Gastrocnemius medialis (tissue), 4 donors: ENCODE measurements around the gene ZNF280A. TPM values are rescaled to one million over a fixed set of nuclear protein-coding genes. Genes with fewer than 3 reads are reported as not detected.
"Not testable (repeated sequence)": the region's sequence is repeated elsewhere in the genome, so short reads cannot be mapped to it uniquely, and the experiment has no call there.

ENCODE experiments used
- ATAC-seq, 2 donors: fragments of 150-250 bp; one replicate each; pipeline ENCODE4 v1.9.1; 2016
- DNase-seq, 2 donors: peaks; one replicate each; pipeline ENCODE4 v3.0.0-alpha.2; 2019
- H3K27ac ChIP-seq, 4 donors: fragments of 200-600 bp; sonication (generic); 1 replicate in 1 of 4; 2 replicates in 3 of 4; pipeline ENCODE4 v1.5.1; 2016 to 2018; ENCODE audit warnings: mild to moderate bottlenecking in 2 of 4, moderate library complexity in 1 of 4
- H3K27me3 ChIP-seq, 3 donors: fragments of 200-600 bp; sonication (generic) in 2 of 3; 1 replicate in 1 of 3; 2 replicates in 2 of 3; pipeline versions ENCODE4 v1.5.1 to v1.6.0; 2016 to 2019; ENCODE audit warnings: mild to moderate bottlenecking in 1 of 3, moderate library complexity in 1 of 3
- H3K36me3 ChIP-seq, 2 donors: fragments of 200-600 bp; sonication (generic) in 1 of 2; one replicate each; pipeline ENCODE4 v1.5.1; 2017 to 2018
- H3K4me1 ChIP-seq, 2 donors: fragments of 200-600 bp; sonication (generic) in 1 of 2; one replicate each; pipeline ENCODE4 v1.5.1; 2016 to 2017; ENCODE audit warnings: mild to moderate bottlenecking in 2 of 2
- H3K4me3 ChIP-seq, 4 donors: fragments of 200-600 bp; sonication (generic) in 3 of 4; 1 replicate in 1 of 4; 2 replicates in 3 of 4; pipeline ENCODE4 v1.5.1; 2016 to 2019; ENCODE audit warnings: mild to moderate bottlenecking in 2 of 4
- H3K9me3 ChIP-seq, 3 donors: fragments of 200-600 bp; sonication (generic) in 2 of 3; 1 replicate in 1 of 3; 2 replicates in 2 of 3; pipeline ENCODE4 v1.5.1; 2016 to 2019
- POLR2A ChIP-seq, 2 donors: fragments of 450-650 bp; IDR thresholded peaks; one replicate each; pipeline ENCODE4 v1.6.1; 2017; ENCODE audit warnings: antibody characterized with exemption in 2 of 2, mild to moderate bottlenecking in 2 of 2, moderate library complexity in 2 of 2
- in situ Hi-C, 4 donors: fragments of 200-750 bp; cut with MboI; loops; one replicate each; pipeline versions ENCODE4 v1.15.0 to v1.8.0; 2017; ENCODE audit warnings: low sequenced_read_pairs in 4 of 4
- intact Hi-C: fragments of 100-400 bp; cut with DNase I; formaldehyde crosslinking; loops from one replicate; pipeline ENCODE4 v1.15.1; 2023; ENCODE audit warnings: low total_unique reads
- total RNA-seq, 4 donors: library from RNA; depleted of rRNA; stranded (reverse); fragments of >200 nt; gene quantifications; one replicate each; pipeline versions ENCODE4 v1.1.0 to v1.2.3, GENCODE V29; 2016
- TF ChIP-seq, protein P1 (sequence below), 5 experiments: fragments of 450-650 bp in 3 of 5; fragments of 200-600 bp in 2 of 5; sonication (generic) in 2 of 5; IDR thresholded peaks in 4 of 5; conservative IDR thresholded peaks in 1 of 5; 1 replicate in 4 of 5; 2 replicates in 1 of 5; pipeline ENCODE4 v1.5.1; 2016 to 2019; ENCODE audit warnings: antibody characterized with exemption in 5 of 5, mild to moderate bottlenecking in 3 of 5, moderate library complexity in 3 of 5

Gene ZNF280A
- total RNA-seq, 4 donors from 2014 or later = not detected

DNA sequence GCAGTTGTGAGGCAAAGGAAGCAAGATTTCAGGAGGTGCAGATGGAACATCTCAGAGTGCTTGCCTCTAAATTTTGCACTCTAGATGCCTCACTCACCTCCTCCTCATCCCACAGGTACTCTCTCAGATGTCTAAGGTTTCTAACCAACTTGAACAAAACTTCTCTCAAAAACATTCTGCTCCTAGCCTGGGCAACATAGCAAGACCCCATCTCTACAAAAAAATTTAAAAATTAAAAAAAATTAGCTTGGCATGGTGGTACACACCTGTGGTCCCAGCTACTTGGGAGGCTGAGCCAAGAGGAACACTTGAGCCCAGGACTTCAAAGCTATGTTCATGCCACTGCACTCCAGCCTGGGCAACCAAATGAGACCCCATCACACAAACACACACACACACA lies 4.2 kb downstream of the ZNF280A start:
- no peaks in the 10 kb centered on the region for H3K36me3 ChIP-seq
- TF ChIP-seq, protein P1, sequence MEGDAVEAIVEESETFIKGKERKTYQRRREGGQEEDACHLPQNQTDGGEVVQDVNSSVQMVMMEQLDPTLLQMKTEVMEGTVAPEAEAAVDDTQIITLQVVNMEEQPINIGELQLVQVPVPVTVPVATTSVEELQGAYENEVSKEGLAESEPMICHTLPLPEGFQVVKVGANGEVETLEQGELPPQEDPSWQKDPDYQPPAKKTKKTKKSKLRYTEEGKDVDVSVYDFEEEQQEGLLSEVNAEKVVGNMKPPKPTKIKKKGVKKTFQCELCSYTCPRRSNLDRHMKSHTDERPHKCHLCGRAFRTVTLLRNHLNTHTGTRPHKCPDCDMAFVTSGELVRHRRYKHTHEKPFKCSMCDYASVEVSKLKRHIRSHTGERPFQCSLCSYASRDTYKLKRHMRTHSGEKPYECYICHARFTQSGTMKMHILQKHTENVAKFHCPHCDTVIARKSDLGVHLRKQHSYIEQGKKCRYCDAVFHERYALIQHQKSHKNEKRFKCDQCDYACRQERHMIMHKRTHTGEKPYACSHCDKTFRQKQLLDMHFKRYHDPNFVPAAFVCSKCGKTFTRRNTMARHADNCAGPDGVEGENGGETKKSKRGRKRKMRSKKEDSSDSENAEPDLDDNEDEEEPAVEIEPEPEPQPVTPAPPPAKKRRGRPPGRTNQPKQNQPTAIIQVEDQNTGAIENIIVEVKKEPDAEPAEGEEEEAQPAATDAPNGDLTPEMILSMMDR (IDR thresholded peaks at IDR 0.05 in 4 of 5, conservative IDR thresholded peaks at IDR 0.05 in 1 of 5) = no peak
- no peak for TF ChIP-seq POLR2A (IDR thresholded peaks at IDR 0.05)
- no peak overlapping the region for H3K27ac ChIP-seq
- DNase-seq (no peak), ATAC-seq (no peak)
- intact Hi-C loops (no loop called here), in situ Hi-C loops (no loop called here)
- no peaks in the 10 kb centered on the region for H3K9me3 ChIP-seq
- H3K4me3 ChIP-seq = no peak overlapping the region
- H3K27me3 ChIP-seq = peaks cover 0 to 9% (median 8%) of the 10 kb centered on the region in 3 donors
- H3K4me1 ChIP-seq = no peaks in the 10 kb centered on the region

DNA sequence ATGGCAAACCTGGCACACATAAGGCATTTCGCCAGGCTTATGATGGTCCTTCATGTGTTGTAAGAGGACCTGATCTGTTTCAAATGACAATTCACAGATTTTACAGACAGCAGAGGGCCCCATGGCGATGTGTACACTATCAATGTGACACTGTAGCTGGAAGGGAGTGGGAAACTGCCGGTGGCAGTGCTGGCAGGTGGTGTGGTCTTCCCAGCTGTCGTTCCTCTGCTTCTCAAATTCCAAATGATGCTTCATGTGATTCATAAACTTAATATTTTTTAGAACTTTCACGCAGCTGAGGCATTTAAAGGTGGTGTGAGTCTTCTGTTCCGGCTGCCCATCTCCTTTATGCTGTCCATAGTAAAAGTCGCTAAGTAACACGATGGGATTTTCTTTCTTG lies 5.6 kb downstream of the ZNF280A start:
- H3K9me3 ChIP-seq, DNase-seq, H3K36me3 ChIP-seq, H3K4me3 ChIP-seq, H3K4me1 ChIP-seq, in situ Hi-C loops, H3K27ac ChIP-seq, ATAC-seq, intact Hi-C loops: not testable (repeated sequence)
- H3K27me3 ChIP-seq = peaks cover 0 to 10% (median 9%) of the 10 kb centered on the region in 3 donors

DNA sequence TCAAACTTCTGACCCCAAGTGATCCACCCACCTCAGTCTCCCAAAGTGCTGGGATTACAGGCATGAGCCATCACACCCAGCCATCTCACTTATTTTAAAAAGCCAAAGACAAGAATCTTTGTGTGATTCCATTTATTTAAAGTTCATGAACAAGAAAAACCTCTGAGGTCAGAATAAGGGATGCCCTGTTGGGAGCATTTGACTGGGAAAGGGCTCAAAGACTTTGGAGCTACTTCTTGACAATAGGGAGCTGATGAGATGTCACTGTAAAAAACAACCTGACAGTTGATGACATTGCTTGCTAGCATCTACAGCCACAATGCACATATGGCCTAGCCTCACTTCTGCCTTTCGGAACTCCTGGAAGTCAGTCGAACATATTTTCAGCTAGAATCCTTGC lies 6.5 kb downstream of the ZNF280A start:
- intact Hi-C loops (no loop called here), in situ Hi-C loops (no loop called here)
- no peak for TF ChIP-seq POLR2A (IDR thresholded peaks at IDR 0.05)
- TF ChIP-seq, protein P1 (IDR thresholded peaks at IDR 0.05 in 4 of 5, conservative IDR thresholded peaks at IDR 0.05 in 1 of 5) = no peak
- Histone ChIP-seq H3K27ac (no peak overlapping the region), H3K9me3 (no peaks in the 10 kb centered on the region), H3K27me3 (peaks cover 0 to 16% (median 9%) of the 10 kb centered on the region in 3 donors), H3K4me1 (no peaks in the 10 kb centered on the region), H3K36me3 (no peaks in the 10 kb centered on the region), H3K4me3 (no peak overlapping the region)
- ATAC-seq = no peak
- no peak for DNase-seq

DNA sequence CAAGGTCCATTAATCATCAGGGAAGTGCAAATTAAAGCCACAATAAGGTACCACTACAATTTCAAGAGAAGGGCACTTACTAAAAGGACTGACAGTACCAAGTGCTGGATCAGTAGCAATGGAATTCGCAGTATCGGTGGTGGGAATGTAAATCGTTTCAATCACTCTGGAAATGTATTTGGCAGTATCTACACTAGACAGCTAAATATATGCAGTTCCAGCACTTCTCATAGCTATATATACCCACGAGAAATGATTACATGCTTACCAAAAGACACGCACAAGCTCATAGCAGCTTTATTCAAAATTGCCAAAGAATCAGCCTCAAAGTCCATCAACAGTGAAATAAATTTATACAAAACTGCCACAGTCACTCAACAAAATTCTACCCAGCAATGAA lies 7.1 kb downstream of the ZNF280A start:
- in situ Hi-C loops (no loop called here), intact Hi-C loops (no loop called here)
- H3K27ac ChIP-seq = no peak overlapping the region
- H3K4me3 ChIP-seq = no peak overlapping the region
- H3K36me3 ChIP-seq = no peaks in the 10 kb centered on the region
- H3K4me1 ChIP-seq = no peaks in the 10 kb centered on the region
- DNase-seq (no peak), ATAC-seq (no peak)
- TF ChIP-seq, protein P1 (IDR thresholded peaks at IDR 0.05 in 4 of 5, conservative IDR thresholded peaks at IDR 0.05 in 1 of 5) = no peak
- TF ChIP-seq POLR2A (IDR thresholded peaks at IDR 0.05) = no peak
- H3K27me3 ChIP-seq = peaks cover 0 to 21% (median 9%) of the 10 kb centered on the region in 3 donors
- no peaks in the 10 kb centered on the region for H3K9me3 ChIP-seq

DNA sequence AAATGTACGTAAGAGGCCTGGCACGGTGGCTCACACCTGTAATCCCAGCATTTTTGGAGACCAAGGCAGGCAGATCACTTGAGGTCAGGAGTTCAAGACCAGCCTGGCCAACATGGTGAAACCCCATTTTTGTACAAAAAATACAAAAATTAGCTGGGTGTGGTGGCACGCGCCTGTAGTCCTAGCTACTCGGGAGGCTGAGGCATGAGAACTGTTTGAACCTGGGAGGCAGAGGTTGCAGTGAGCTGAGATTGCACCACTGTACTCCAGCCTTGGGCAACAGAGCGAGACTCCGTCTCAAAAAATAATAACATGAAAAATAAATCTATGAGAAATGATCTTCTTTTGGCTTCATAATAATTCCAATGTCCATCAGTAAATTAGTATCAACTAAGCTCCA lies 9.2 kb downstream of the ZNF280A start:
- ATAC-seq, intact Hi-C loops, DNase-seq, H3K4me3 ChIP-seq, H3K9me3 ChIP-seq, H3K36me3 ChIP-seq, H3K4me1 ChIP-seq, H3K27ac ChIP-seq, in situ Hi-C loops: not testable (repeated sequence)
- H3K27me3 ChIP-seq = peaks cover 0 to 31% (median 9%) of the 10 kb centered on the region in 3 donors

DNA sequence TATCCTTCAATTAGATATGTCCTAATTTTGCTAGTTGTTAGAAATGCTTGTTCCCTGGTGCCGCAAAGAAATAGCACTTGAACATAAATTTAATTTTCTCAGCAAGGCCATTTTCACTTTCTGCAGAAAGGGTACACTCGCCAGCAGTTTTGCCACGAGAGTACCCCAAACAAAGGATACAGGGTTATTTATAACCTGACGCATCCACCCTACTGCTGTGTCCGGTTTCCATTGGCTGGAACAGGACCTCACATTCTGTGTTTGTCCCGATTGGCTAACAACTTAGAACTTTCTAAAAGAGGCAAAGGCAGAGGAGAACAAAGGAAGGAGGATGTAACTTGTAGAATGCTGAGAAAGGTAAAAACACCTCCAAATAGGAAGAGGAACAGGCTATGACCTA lies 10.2 kb downstream of the ZNF280A start:
- H3K36me3 ChIP-seq, H3K9me3 ChIP-seq, H3K4me3 ChIP-seq, H3K27ac ChIP-seq, ATAC-seq, H3K4me1 ChIP-seq, DNase-seq, intact Hi-C loops, in situ Hi-C loops: not testable (repeated sequence)
- H3K27me3 ChIP-seq = peaks cover 0 to 31% (median 6%) of the 10 kb centered on the region in 3 donors
